ENCODE measurements around the gene FAM222B. TPM values are rescaled to one million over a fixed set of nuclear protein-coding genes. Genes with fewer than 3 reads are reported as not detected.

The FAM222B gene
- total and polyA plus RNA-seq, 9 of the 15 experiments (the other 6 are each of a cell fraction or from before 2014, with no cell fraction given): 4.0 to 34.6 (median 7.5) TPM

- TF ChIP-seq FOXO4 (CRISPR knock-in tag; IDR thresholded peaks at IDR 0.05): no peak
- peak; percentile 33; the same call in 1 of the 2 replicates for TF ChIP-seq HDAC2 (IDR thresholded peaks at IDR 0.05)
- TF ChIP-seq CTBP1 (IDR thresholded peaks at IDR 0.05; ENCODE audit: borderline replicate concordance): peak; percentile 83
- no peak for TF ChIP-seq ARID2 (IDR thresholded peaks at IDR 0.05)
- peak; percentile 20; the same call in 1 of the 2 replicates for TF ChIP-seq CBFA2T3 (IDR thresholded peaks at IDR 0.05)
- TF ChIP-seq HNRNPL (IDR thresholded peaks at IDR 0.05; ENCODE audit: low read depth, low read length): 0 out of 2 replicates have a peak, but pooled peaks have one; percentile 2
- peak; percentile 50 for TF ChIP-seq FIP1L1 (IDR thresholded peaks at IDR 0.05; ENCODE audit: low read depth, low read length, poor library complexity, severe bottlenecking)
- peak; percentile 65; the same call in 1 of the 2 replicates for TF ChIP-seq ZBTB9 (CRISPR knock-in tag; IDR thresholded peaks at IDR 0.05)
- no peak for TF ChIP-seq FOXJ2 (tag; IDR thresholded peaks at IDR 0.05)
- TF ChIP-seq NR0B1 (IDR thresholded peaks at IDR 0.05; ENCODE audit: partially characterized antibody): no peak
- TF ChIP-seq ETV1 (tag; conservative IDR thresholded peaks at IDR 0.05; ENCODE audit: low read depth): peak; percentile 49
- TF ChIP-seq NR2C2 (CRISPR knock-in tag; IDR thresholded peaks at IDR 0.05): no peak
- peak; percentile 93 for TF ChIP-seq NR2C2 (tag; IDR thresholded peaks at IDR 0.05)
- no peak for TF ChIP-seq TCF7 (IDR thresholded peaks at IDR 0.05; ENCODE audit: borderline replicate concordance)
- peak; percentile 95 for TF ChIP-seq NFYB (IDR thresholded peaks at IDR 0.05; ENCODE audit: extremely low read depth, insufficient read length)
- 0 out of 2 replicates have a peak, but pooled peaks have one; percentile 3 for TF ChIP-seq EP300 (IDR thresholded peaks at IDR 0.05; ENCODE audit: low read length)
- TF ChIP-seq FOSL1 (tag; conservative IDR thresholded peaks at IDR 0.05): peak; percentile 27; the same call in 1 of the 2 replicates
- no peak for TF ChIP-seq TAF7 (tag; IDR thresholded peaks at IDR 0.05)
- no peak for TF ChIP-seq IRF1 (CRISPR knock-in tag; IDR thresholded peaks at IDR 0.05; ENCODE audit: borderline replicate concordance)
- TF ChIP-seq CHD2 (IDR thresholded peaks at IDR 0.05; ENCODE audit: low read depth, low read length): peak; percentile 88
- TF ChIP-seq RBM25 (IDR thresholded peaks at IDR 0.05; ENCODE audit: low read depth, low read length, severe bottlenecking): peak; percentile 96
- TF ChIP-seq EP400 (IDR thresholded peaks at IDR 0.05): peak; percentile 69
- peak; percentile 100 for TF ChIP-seq PKNOX1 (IDR thresholded peaks at IDR 0.05)
Observed at GRCh38 chr17:28812091-28812747, 30.4 kb downstream of the FAM222B start (continued).

Data from K562 (cell line).